ENCODE data around the gene OR52E5.

The OR52E5 gene

DNA sequence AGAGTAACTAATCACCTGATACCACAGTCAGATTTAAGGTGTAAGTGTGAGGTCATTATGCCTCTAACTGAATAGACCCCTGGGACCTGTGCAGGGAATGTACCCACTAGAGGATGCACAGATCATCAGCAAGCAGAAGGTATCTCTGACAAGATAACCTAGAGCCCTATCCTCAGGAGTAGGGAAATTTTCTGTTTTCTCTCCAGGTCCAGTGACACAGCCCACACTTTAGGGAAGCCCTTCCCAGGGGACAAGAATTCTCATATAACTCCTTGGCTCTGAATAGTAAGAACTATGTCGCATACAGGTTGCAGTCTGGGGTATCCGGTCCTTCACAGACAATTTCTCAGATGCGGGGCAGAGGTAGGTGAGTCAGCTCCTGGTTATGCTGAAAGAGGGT is at the start of gene OR52E5:
Gene OR52E5 (plus strand): TSS at position 301 of the 400 bp plus-strand sequence. CDS start 7,569 bp downstream, outside the sequence.
- no peak within 1 kb of the TSS for H3K27ac Mint-ChIP-seq
- H3K9me3 Mint-ChIP-seq = no peaks in the 10 kb centered on the region
- no peak within 1 kb of the TSS for H3K4me3 Mint-ChIP-seq
- H3K36me3 Mint-ChIP-seq (ENCODE audit: low read depth) = no peaks in the 10 kb centered on the region
- no peaks in the 10 kb centered on the region for H3K4me1 Mint-ChIP-seq (ENCODE audit: low read depth)
- intact Hi-C loops (cut with micrococcal nuclease) = loop anchor here (5.0 to 10.0 kb wide), 2 partner anchors 298 to 691 kb away; partner anchors contain the start of genes OR51V1 and TRIM6
- peaks cover 2% of the 10 kb centered on the region for H3K27me3 Mint-ChIP-seq

DNA sequence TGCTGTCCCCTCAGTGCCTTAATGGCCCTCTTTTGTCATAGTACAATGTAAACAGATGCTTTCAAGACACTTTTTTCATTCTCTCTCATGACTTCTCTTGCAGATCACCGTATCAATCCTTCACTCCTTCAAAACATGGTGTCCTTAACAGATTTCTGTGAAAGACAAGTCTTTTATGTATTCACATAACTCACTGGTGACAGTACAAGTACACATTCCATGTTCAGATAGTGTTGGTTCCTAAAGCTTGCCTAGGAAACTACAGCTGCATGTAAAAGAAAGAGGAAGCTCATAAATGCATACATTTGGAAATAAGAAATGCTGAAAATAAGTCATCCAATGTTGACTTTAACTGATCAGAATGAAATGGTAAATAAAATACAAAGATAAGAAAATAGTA is 46.3 kb upstream of the OR52E5 start:
- intact Hi-C loops (cut with micrococcal nuclease) = no loop called here
- Mint-ChIP-seq H3K27ac (no peak overlapping the region), H3K9me3 (no peaks in the 10 kb centered on the region), H3K27me3 (no peaks in the 10 kb centered on the region), H3K36me3 (ENCODE audit: low read depth) (no peaks in the 10 kb centered on the region), H3K4me3 (no peak overlapping the region), H3K4me1 (ENCODE audit: low read depth) (no peaks in the 10 kb centered on the region)

DNA sequence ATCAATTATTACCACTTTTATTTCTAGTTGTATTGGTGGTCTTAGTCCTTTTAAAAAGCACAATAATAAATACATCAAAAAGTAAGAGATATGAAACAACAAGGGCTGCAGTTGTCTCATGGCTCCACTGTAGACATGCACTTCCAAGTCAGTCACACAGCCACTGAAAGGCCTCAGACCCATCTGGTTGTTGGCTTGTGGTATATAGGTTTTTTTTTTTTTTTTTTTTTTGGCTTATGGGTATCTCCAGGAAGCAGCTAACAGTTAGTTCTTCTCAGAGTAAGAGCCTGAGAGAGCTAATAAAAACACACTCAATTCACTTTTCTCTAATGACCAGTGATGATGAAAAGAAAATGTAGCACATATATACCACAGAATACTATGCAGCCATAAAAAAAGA is 45.3 kb upstream of the OR52E5 start:
- no peaks in the 10 kb centered on the region for H3K36me3 Mint-ChIP-seq (ENCODE audit: low read depth)
- H3K4me1 Mint-ChIP-seq (ENCODE audit: low read depth) = no peaks in the 10 kb centered on the region
- no peak overlapping the region for H3K27ac Mint-ChIP-seq
- no peaks in the 10 kb centered on the region for H3K9me3 Mint-ChIP-seq
- no peaks in the 10 kb centered on the region for H3K27me3 Mint-ChIP-seq
- intact Hi-C loops (cut with micrococcal nuclease) = no loop called here
- no peak overlapping the region for H3K4me3 Mint-ChIP-seq

- no peaks in the 10 kb centered on the region for H3K27me3 Mint-ChIP-seq
- intact Hi-C loops (cut with micrococcal nuclease) = no loop called here
- H3K4me3 Mint-ChIP-seq = no peak overlapping the region
- H3K36me3 Mint-ChIP-seq (ENCODE audit: low read depth) = no peaks in the 10 kb centered on the region
- no peak overlapping the region for H3K27ac Mint-ChIP-seq
- H3K4me1 Mint-ChIP-seq (ENCODE audit: low read depth) = no peaks in the 10 kb centered on the region
- H3K9me3 Mint-ChIP-seq = no peaks in the 10 kb centered on the region
Observed at GRCh38 chr11:5851002-5851401, 42.0 kb upstream of the OR52E5 start.

DNA sequence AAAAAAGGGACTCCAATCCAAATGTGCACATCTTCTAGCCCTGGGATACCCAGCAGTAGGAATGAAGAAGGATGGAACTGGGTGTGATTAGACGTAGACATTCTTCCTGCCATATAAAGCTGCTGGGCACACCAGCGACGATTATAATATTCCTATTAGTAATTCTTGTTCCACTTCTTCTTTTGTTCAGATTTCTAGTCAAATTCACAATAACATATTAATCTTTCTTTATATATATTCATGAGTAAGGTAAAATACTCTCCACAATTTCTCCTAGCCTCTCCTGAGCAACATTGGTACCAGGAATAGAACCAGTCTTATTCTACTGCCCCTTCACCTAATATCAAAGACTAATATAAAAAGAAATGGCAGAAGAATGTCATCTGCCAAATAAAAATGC is 35.4 kb upstream of the OR52E5 start, which contains the start of gene OR52E8:
Gene OR52E8 (minus strand): TSS at position 101 of the 400 bp plus-strand sequence. CDS start 0 bp downstream, at position 101.
- no peaks in the 10 kb centered on the region for H3K27me3 Mint-ChIP-seq
- H3K4me3 Mint-ChIP-seq = no peak within 1 kb of the TSS
- no peaks in the 10 kb centered on the region for H3K4me1 Mint-ChIP-seq (ENCODE audit: low read depth)
- intact Hi-C loops (cut with micrococcal nuclease) = no loop called here
- H3K27ac Mint-ChIP-seq = no peak within 1 kb of the TSS
- no peaks in the 10 kb centered on the region for H3K36me3 Mint-ChIP-seq (ENCODE audit: low read depth)
- no peaks in the 10 kb centered on the region for H3K9me3 Mint-ChIP-seq

- Mint-ChIP-seq H3K27ac (no peak overlapping the region), H3K27me3 (peaks cover 2% of the 10 kb centered on the region), H3K9me3 (no peaks in the 10 kb centered on the region), H3K4me1 (ENCODE audit: low read depth) (no peaks in the 10 kb centered on the region), H3K36me3 (ENCODE audit: low read depth) (no peaks in the 10 kb centered on the region), H3K4me3 (no peak overlapping the region)
- intact Hi-C loops (cut with micrococcal nuclease) = no loop called here
Observed at GRCh38 chr11:5865826-5866225, 27.2 kb upstream of the OR52E5 start.

DNA sequence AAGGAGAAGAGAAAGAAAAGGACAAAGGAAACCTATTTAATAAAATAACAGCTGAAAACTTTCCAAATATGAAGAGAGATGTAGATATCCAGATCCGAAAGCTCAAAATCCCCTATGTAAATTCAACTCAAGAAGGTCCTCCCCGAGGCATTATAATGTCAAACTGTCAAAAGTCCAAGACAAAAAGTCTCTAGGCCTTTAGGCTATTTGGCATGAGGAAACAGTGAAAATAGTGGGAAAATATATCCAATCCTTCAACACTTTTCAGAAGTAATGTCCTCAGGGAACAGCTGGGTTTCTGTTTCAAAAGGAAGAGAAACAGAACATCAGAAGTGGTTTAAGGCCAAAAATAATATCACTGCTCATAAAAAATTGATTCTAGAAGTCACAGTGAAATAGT is 14.4 kb upstream of the OR52E5 start:
- Mint-ChIP-seq H3K27ac (no peak overlapping the region), H3K4me3 (no peak overlapping the region), H3K36me3 (ENCODE audit: low read depth) (no peaks in the 10 kb centered on the region), H3K4me1 (ENCODE audit: low read depth) (no peaks in the 10 kb centered on the region), H3K27me3 (no peaks in the 10 kb centered on the region), H3K9me3 (no peaks in the 10 kb centered on the region)
- intact Hi-C loops (cut with micrococcal nuclease) = loop anchor here (10.0 kb wide), 1 partner anchor 414 kb away; no protein-coding TSS in a partner anchor

GRCh38 chr11:5880329-5880728 is 12.7 kb upstream of the OR52E5 start, which contains the start of gene OR52E4:
Gene OR52E4 (plus strand): TSS chr11:5880629. CDS start chr11:5884293, 3,664 bp downstream.
- H3K36me3 Mint-ChIP-seq (ENCODE audit: low read depth) = no peaks in the 10 kb centered on the region
- no peaks in the 10 kb centered on the region for H3K27me3 Mint-ChIP-seq
- intact Hi-C loops (cut with micrococcal nuclease) = no loop called here
- H3K27ac Mint-ChIP-seq = no peak within 1 kb of the TSS
- no peak within 1 kb of the TSS for H3K4me3 Mint-ChIP-seq
- no peaks in the 10 kb centered on the region for H3K9me3 Mint-ChIP-seq
- no peaks in the 10 kb centered on the region for H3K4me1 Mint-ChIP-seq (ENCODE audit: low read depth)

GRCh38 chr11:5881756-5882155 is 11.3 kb upstream of the OR52E5 start:
- Mint-ChIP-seq H3K9me3 (no peaks in the 10 kb centered on the region), H3K27ac (no peak overlapping the region), H3K36me3 (ENCODE audit: low read depth) (no peaks in the 10 kb centered on the region), H3K27me3 (no peaks in the 10 kb centered on the region), H3K4me3 (no peak overlapping the region), H3K4me1 (ENCODE audit: low read depth) (no peaks in the 10 kb centered on the region)
- intact Hi-C loops (cut with micrococcal nuclease) = no loop called here

- no peaks in the 10 kb centered on the region for H3K4me1 Mint-ChIP-seq (ENCODE audit: low read depth)
- intact Hi-C loops (cut with micrococcal nuclease) = loop anchor here (5.0 kb wide), 1 partner anchor 765 kb away; no protein-coding TSS in a partner anchor
Observed at GRCh38 chr11:5887172-5887571, 5.8 kb upstream of the OR52E5 start.

GRCh38 chr11:5887661-5888060 is 5.3 kb upstream of the OR52E5 start:
- intact Hi-C loops (cut with micrococcal nuclease) = loop anchor here (5.0 kb wide), 1 partner anchor 765 kb away; no protein-coding TSS in a partner anchor
- Mint-ChIP-seq H3K4me3 (no peak overlapping the region), H3K27ac (no peak overlapping the region), H3K27me3 (no peaks in the 10 kb centered on the region), H3K4me1 (ENCODE audit: low read depth) (no peaks in the 10 kb centered on the region), H3K9me3 (no peaks in the 10 kb centered on the region), H3K36me3 (ENCODE audit: low read depth) (no peaks in the 10 kb centered on the region)

More at GRCh38 chr11:5887172-5887571, 5.8 kb upstream of the OR52E5 start:
- H3K27ac Mint-ChIP-seq = no peak overlapping the region
- no peaks in the 10 kb centered on the region for H3K27me3 Mint-ChIP-seq
- no peaks in the 10 kb centered on the region for H3K9me3 Mint-ChIP-seq
- H3K36me3 Mint-ChIP-seq (ENCODE audit: low read depth) = no peaks in the 10 kb centered on the region
- H3K4me3 Mint-ChIP-seq = no peak overlapping the region

DNA sequence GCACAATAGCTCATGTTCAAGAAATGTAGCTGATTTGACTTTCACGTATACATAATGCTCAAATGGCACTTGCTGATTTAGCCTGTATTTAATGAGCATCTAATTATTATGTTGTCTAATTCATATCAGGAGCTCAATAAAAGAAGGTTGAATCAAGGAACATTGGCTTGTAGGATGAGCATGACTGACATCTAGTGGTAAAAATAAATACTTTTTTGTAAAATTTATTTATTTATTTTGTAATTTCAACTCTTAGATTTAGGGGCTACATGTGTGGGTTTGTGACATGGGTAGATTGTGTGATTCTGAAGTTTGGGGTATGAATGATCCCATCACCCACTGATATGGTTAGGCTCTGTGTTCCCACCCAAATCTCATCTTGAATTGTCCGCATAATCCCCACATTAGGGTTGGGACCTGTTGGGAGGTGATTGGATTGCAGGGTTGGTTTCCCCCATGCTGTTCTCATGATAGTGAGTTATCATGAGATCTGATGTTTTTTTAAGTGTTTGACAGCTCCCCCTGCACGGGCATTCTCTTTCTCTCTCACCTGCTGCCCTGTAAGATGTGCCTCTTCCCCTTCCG is 1.7 kb upstream of the OR52E5 start:
- Mint-ChIP-seq H3K27me3 (peaks cover 2% of the 10 kb centered on the region), H3K4me3 (no peak overlapping the region), H3K36me3 (ENCODE audit: low read depth) (no peaks in the 10 kb centered on the region), H3K27ac (no peak overlapping the region), H3K4me1 (ENCODE audit: low read depth) (no peaks in the 10 kb centered on the region), H3K9me3 (no peaks in the 10 kb centered on the region)
- intact Hi-C loops (cut with micrococcal nuclease) = loop anchor here (5.0 to 10.0 kb wide), 2 partner anchors 297 to 689 kb away; partner anchors contain the start of genes OR51V1 and TRIM6

GRCh38 chr11:5899534-5899933 is 6.5 kb downstream of the OR52E5 start:
- Mint-ChIP-seq H3K27me3 (no peaks in the 10 kb centered on the region), H3K4me3 (no peak overlapping the region), H3K9me3 (no peaks in the 10 kb centered on the region), H3K4me1 (ENCODE audit: low read depth) (no peaks in the 10 kb centered on the region), H3K27ac (no peak overlapping the region), H3K36me3 (ENCODE audit: low read depth) (no peaks in the 10 kb centered on the region)
- intact Hi-C loops (cut with micrococcal nuclease) = loop anchor here (10.0 kb wide), 1 partner anchor 305 kb away; the partner anchor contains the start of gene TRIM6

DNA sequence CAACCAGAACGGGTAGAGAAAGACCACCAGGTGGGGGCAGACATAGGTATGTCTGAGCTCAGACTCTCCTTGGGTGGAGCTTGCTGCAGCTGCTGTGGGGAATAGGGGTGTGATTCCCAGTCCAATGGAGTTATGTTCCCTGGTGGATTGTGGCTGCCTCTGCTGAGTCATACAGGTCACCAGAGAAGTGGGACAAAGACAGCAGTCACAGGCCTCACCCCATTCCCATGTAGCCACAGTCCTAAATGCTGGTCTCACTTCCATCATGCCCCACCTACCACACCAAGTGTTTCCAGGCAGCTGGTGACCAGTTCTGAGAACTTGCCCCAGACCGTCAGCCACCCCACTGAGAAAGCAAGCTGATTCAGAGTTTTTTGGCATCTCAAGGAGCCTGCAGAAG is 17.5 kb downstream of the OR52E5 start:
- Mint-ChIP-seq H3K27me3 (no peaks in the 10 kb centered on the region), H3K27ac (no peak overlapping the region), H3K4me1 (ENCODE audit: low read depth) (no peaks in the 10 kb centered on the region), H3K36me3 (ENCODE audit: low read depth) (no peaks in the 10 kb centered on the region), H3K4me3 (no peak overlapping the region), H3K9me3 (no peaks in the 10 kb centered on the region)
- intact Hi-C loops (cut with micrococcal nuclease) = no loop called here
